Measurements from ENCODE around the gene TPX2. TPM values are rescaled to one million over a fixed set of nuclear protein-coding genes. Genes with fewer than 3 reads are reported as not detected.

The TPX2 gene
- total and polyA plus RNA-seq, 2 donors: 0.84 to 22.7 TPM

DNA sequence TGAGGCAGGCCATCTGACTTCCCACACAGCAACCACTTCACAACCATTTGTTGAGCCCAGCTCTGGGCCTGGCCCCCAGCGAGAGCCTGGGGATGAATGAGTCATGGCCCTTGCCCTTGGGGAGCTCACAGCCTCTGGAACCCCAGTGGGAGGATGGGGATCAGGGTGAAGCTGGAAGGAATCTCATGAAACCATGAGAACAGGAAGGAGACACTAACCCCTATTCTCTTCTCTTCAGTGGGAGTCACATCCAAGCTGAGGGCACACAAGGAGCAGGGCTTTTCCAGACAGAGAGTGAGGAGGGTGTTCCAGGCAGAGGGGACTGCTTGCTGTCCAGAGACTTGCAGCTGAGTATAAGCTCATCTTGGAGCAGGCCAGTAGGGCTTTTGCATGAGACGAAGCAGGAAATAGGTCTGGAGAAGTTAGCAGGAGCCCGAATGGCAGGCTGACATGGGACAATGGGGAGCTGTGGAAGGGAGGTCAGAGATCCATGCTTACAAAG, 98.9 kb downstream of the TPX2 start:
- Histone ChIP-seq H3K27ac (ENCODE audit: low read depth) (no peak overlapping the region), H3K4me3 (ENCODE audit: low read depth, low read length) (no peak overlapping the region), H3K36me3 (ENCODE audit: insufficient read depth) (no peaks in the 10 kb centered on the region), H3K4me1 (ENCODE audit: insufficient read depth) (no peaks in the 10 kb centered on the region)
- WGBS: 43% methylated on average over 3 of the region's 3 CpGs
- no peak for DNase-seq (ENCODE audit: extremely low spot score)

DNA sequence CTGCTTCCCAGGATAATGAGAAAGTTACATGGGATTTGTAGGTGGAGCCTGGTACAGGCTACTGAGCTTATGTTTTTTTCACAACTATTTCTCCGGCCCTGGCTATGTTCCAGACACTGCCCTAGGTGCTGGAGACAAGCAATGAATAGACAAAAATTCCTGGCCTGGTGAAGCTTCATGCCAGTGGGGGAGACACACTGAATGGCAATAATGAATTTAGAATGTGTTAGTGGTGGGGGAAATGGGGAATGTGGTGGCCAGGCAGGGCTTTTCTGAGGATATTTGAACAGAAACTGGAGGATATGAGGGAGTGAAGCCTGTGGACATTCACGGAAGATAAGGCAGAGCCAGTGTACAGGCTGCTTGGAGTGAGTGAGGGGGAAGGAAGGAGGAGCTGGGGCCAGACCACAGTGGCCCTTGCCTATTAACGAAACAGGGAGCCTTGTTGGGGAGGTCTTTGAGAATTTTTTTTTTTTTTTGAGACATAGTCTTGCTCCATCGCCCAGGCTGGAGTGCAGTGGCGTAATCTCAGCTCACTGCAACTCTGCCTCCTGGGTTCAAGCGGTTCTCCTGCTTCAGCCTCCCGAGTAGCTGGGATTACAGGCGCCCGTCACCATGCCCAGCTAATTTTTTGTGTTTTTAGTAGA, 99.7 kb downstream of the TPX2 start:
- WGBS: 84% methylated on average over 9 of the region's 9 CpGs
- H3K4me1 ChIP-seq (ENCODE audit: insufficient read depth): no peaks in the 10 kb centered on the region
- no peak overlapping the region for H3K27ac ChIP-seq (ENCODE audit: low read depth)

DNA sequence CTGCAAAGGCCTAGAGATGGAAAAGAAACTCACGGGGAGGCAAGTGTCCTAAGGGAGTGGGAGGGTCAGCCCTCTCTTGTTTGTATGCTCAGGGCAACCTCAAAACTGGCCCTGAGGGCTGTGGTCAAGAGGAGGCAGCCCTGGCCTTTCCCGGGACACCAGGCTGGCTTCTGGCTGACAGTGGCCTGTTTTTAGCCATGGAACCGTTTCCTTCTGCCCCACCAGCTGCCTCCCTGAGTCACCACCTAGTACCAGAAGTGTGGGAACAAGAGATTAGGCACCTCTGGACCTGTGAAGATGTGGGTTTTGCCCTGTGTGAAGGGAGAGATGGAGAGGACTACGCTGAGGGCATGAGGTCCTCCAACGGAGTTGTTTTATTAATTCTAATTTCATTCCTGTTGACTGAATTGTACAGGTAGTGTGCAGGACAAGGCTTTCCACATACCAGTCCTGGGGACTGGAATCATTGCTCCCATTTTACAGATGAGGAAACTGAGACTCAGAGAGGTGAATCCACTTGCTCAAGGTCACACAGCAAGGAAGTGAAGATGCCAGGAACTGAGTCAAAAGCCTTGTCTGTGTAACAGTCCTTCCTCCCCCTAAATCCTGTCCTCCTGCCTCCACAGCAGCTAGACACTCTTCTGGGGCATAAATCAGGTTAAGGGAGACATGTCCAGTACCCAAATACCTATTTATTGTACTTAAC, 100.8 kb downstream of the TPX2 start:
- H3K4me1 ChIP-seq (ENCODE audit: insufficient read depth): no peaks in the 10 kb centered on the region
- DNase-seq (ENCODE audit: extremely low spot score): no peak
- WGBS: 77% methylated on average over 5 of the region's 5 CpGs

More for the DNA sequence above, 99.7 kb downstream of the TPX2 start:
- no peaks in the 10 kb centered on the region for H3K36me3 ChIP-seq (ENCODE audit: insufficient read depth)
- DNase-seq (ENCODE audit: extremely low spot score): no peak
- H3K4me3 ChIP-seq (ENCODE audit: low read depth, low read length): no peak overlapping the region

DNA sequence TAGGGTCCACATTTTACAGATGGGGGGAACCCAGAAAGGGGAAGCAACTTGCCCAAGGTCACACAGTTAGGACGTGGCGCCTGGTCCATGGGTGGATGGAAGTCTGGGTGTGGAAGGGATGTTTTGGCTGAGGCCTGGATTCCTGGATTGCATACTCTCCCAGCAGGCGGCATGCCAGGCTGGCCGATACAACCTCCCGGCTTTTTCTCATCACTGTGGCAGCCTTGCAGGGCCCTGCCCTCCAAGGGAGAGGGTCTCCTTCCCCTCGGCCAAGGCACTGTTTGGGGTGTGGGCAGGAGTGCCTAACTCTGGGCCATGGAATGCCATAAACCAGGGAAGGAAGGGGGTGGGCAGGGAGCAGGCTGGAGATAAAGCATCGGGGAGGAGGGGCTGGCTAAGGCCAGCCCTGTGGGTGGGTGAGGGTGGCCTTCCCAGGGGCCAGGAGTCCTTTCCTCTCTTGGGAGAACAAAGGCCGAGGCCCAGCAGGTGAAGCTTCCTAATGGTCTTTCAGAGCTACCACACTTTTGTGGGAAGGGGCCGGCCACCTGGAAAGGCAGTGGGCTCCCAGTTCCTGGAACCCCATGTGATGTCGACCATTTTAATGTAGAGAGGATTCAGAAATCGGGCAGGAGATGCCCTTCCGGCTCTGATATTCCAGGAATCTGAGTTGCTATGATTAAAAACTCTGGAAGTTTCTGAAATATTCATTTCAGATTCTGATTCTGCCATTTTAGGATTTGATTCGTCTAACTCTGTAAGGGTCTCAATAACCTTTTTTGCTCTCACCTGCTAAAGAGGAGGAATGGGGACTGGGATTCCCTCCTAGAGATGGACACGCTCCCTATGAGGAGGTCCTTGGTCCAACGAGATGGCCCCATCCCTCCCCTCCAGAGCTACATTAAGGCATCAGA, 102.1 kb downstream of the TPX2 start:
- H3K4me1 ChIP-seq (ENCODE audit: insufficient read depth): no peaks in the 10 kb centered on the region

More for the DNA sequence above, 100.8 kb downstream of the TPX2 start:
- Histone ChIP-seq H3K4me3 (ENCODE audit: low read depth, low read length) (no peak overlapping the region), H3K27ac (ENCODE audit: low read depth) (no peak overlapping the region), H3K36me3 (ENCODE audit: insufficient read depth) (no peaks in the 10 kb centered on the region)

DNA sequence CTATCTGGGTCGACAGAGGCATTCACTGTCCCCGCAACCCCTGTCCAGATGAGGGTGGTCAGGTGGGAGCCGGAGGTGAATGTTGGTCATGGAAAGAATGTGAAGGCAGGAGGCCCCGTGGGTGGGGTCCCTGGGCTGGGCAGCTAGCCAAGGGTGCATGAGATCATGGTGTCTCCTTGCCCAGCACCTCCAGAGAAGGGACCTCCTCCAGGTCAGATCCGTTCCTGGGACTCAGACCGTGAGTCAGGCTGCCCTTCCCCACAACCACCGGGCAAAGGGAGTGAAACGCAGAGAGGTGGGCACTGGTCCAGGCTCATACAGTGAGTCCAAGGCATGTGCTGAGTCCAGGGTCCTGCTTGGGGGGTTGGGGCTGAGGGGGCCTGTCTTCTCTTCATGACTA, 102.8 kb downstream of the TPX2 start:
- Histone ChIP-seq H3K36me3 (ENCODE audit: insufficient read depth) (no peaks in the 10 kb centered on the region), H3K4me3 (ENCODE audit: low read depth, low read length) (no peak overlapping the region), H3K4me1 (ENCODE audit: insufficient read depth) (no peaks in the 10 kb centered on the region), H3K27ac (ENCODE audit: low read depth) (no peak overlapping the region)
- 43% methylated on average over 8 of the region's 8 CpGs for WGBS
- DNase-seq (ENCODE audit: extremely low spot score): no peak

More for the DNA sequence above, 102.1 kb downstream of the TPX2 start:
- 69% methylated on average over 15 of the region's 15 CpGs for whole genome bisulfite sequencing
- no peaks in the 10 kb centered on the region for H3K36me3 ChIP-seq (ENCODE audit: insufficient read depth)
- DNase-seq (ENCODE audit: extremely low spot score): no peak
- no peak overlapping the region for H3K27ac ChIP-seq (ENCODE audit: low read depth)
- no peak overlapping the region for H3K4me3 ChIP-seq (ENCODE audit: low read depth, low read length)

DNA sequence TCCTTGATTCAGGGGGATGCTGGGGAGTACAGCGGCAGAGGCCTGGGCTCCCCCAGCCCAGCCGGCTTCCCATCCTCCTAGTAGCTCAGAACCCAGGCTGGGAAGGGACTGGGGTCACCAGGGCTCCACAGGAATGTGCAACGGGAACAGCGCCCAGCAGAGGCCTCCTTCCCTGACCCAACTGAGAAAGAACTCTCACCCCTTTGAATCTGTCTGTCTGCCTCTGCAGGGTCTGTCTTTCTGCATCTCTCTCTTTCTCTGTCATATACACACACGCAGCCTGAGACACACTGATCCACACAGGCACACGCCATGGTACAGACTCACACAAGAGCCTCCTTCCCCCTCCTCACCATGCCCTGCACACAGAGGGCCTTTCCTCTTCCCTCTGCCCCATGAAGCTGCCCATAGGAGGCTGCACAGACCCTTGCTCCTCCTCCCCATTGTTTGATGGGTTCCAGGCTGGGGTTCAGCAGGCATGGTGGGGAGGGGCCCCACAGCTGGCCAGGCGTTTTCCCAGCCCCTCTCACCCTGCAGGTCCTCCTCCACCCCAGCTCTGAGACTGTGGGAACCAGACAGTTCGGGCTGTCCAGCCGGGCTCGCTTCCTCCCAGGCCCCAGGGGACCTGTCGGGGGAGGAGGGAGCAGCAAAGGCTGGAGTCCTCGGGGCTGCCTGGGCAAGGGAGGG, 103.5 kb downstream of the TPX2 start:
- Histone ChIP-seq H3K36me3 (ENCODE audit: insufficient read depth) (no peaks in the 10 kb centered on the region), H3K27ac (ENCODE audit: low read depth) (no peak overlapping the region), H3K4me1 (ENCODE audit: insufficient read depth) (no peaks in the 10 kb centered on the region), H3K4me3 (ENCODE audit: low read depth, low read length) (no peak overlapping the region)
- WGBS: 45% methylated on average over 12 of the region's 12 CpGs
- no peak for DNase-seq (ENCODE audit: extremely low spot score)

DNA sequence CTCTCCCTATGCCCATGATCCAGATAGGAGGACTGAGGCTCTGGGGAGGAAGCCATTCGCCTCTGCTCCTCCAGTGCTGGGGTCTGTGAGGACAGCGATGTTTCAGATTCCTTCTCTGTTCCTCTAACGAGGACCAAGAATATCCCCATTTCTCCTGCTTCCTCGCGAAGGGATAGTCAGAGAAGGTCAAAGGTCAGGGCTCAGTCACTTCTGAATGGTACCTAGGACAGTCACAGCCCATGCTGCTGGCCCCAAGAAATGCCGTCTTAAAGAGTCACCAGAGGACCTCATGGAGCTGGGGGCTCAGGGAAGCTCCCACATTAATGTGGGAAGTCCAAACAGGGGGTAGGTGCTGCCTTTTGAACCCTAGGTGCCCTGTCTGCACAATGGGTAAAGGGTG, 104.2 kb downstream of the TPX2 start:
- Histone ChIP-seq H3K27ac (ENCODE audit: low read depth) (no peak overlapping the region), H3K36me3 (ENCODE audit: insufficient read depth) (no peaks in the 10 kb centered on the region), H3K4me1 (ENCODE audit: insufficient read depth) (no peaks in the 10 kb centered on the region), H3K4me3 (ENCODE audit: low read depth, low read length) (no peak overlapping the region)
- 78% methylated on average over 6 of the region's 6 CpGs for WGBS
- DNase-seq (ENCODE audit: extremely low spot score): no peak

DNA sequence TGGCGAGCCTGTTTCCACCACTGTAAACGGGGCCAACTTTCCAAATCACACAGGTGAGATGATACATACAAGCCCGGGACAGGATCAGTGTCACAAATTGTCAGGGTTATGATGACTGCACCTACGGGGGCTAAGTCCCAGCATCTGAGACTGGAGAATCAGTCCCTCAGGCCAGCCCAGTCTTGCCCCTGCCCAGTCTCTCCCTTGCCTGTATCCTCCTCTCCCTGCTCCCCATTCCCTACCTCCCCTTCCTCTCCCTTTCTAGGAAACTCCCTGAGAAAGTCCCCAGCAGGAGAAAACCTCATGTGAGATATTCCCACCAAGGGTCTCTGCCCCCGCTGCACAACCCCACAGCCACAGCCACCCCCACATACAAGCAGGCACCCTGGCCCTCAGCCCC, 104.8 kb downstream of the TPX2 start:
- WGBS: 83% methylated on average over 5 of the region's 5 CpGs
- no peaks in the 10 kb centered on the region for H3K36me3 ChIP-seq (ENCODE audit: insufficient read depth)
- no peak overlapping the region for H3K27ac ChIP-seq (ENCODE audit: low read depth)
- no peak overlapping the region for H3K4me3 ChIP-seq (ENCODE audit: low read depth, low read length)
- DNase-seq (ENCODE audit: extremely low spot score): no peak
- no peaks in the 10 kb centered on the region for H3K4me1 ChIP-seq (ENCODE audit: insufficient read depth)

DNA sequence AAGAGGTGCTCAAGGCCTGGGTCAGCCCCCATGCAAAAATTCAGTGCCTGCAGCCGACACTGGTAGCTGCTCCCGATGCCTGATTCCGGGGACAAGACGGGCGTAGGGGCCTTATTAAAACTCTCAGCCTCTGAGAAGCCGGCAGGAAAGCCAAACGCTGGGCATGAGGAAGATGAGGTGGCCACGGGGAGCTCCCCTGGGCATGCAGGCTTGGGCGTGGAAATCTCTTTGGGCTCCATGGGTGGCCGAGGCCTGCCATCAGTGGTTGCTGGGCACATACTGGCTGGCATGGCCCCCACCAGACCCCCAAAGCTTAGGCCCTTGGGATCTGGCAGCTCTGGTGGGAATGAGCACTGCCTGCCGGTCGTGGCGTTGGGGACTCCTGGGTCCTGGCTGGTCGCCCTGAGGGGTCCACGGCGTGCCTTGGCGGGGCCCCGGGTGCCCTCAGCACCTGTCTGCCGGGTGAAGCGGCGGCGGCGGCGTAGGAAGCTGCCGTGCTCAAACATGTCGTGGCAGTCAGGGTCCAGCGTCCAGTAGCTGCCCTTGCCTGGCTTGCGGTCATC, 105.7 kb downstream of the TPX2 start:
- Histone ChIP-seq H3K36me3 (ENCODE audit: insufficient read depth) (no peaks in the 10 kb centered on the region), H3K4me1 (ENCODE audit: insufficient read depth) (no peaks in the 10 kb centered on the region), H3K4me3 (ENCODE audit: low read depth, low read length) (peak overlapping the region; percentile 2), H3K27ac (ENCODE audit: low read depth) (no peak overlapping the region)
- no peak for DNase-seq (ENCODE audit: extremely low spot score)
- WGBS: 85% methylated on average over 28 of the region's 28 CpGs

DNA sequence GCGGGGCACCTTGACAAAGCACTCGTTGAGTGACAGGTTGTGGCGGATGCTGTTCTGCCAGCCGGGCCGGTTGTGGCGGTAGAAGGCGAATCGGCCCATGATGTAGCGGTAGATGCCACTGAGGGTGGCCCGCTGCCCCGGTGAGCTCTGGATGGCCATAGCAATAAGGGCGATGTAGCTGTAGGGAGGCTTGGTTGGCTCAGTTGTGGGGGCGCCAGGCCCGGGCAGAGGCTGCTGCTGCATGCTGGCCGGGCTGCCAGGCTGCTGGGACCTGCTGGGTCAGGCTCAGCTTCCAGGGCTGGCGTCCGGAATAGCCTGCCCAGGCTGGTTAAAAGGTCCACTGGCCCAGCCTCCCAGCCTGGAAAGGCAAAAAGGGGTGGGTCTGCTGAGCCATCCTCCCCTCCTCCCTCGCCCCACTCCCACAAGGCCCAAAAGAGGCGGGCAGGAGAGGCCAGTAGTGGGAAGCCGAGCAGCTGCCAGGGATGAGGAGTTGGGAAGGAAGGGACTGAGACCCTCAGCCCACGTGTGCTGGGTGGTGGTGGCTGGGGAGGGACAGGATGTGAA, 106.3 kb downstream of the TPX2 start, which contains the start of gene FOXS1:
FOXS1 (minus strand) TSS at position 305 of the 564 bp plus-strand sequence; CDS start at position 243, 62 bp downstream.
- Histone ChIP-seq H3K4me1 (ENCODE audit: insufficient read depth) (no peaks in the 10 kb centered on the region), H3K27ac (ENCODE audit: low read depth) (no peak within 1 kb of the TSS), H3K4me3 (ENCODE audit: low read depth, low read length) (peak within 1 kb of the TSS; percentile 2), H3K36me3 (ENCODE audit: insufficient read depth) (no peaks in the 10 kb centered on the region)
- WGBS: 57% methylated on average over 21 of the region's 21 CpGs
- DNase-seq (ENCODE audit: extremely low spot score): no peak

DNA sequence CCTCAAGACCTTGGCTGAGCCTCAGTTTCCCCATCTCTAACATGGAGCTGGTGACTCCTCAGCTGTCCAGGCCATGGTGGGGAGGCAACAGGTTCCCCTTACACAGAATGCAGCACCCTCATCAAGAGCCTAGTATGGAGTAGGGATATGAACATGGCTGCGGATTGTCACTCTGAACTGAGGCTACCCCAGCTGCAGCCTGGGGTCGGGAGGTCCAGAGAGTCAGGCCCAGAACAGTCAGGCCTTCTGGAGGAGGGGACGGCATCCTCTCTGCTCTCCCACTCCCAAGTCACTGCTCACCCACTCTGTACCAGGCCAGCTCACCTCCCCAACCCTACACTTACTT, 107.7 kb downstream of the TPX2 start:
- H3K36me3 ChIP-seq (ENCODE audit: insufficient read depth): no peaks in the 10 kb centered on the region
- no peaks in the 10 kb centered on the region for H3K4me1 ChIP-seq (ENCODE audit: insufficient read depth)
- DNase-seq (ENCODE audit: extremely low spot score): no peak
- WGBS: 73% methylated on average over 3 of the region's 3 CpGs
- no peak overlapping the region for H3K4me3 ChIP-seq (ENCODE audit: low read depth, low read length)
- H3K27ac ChIP-seq (ENCODE audit: low read depth): no peak overlapping the region

DNA sequence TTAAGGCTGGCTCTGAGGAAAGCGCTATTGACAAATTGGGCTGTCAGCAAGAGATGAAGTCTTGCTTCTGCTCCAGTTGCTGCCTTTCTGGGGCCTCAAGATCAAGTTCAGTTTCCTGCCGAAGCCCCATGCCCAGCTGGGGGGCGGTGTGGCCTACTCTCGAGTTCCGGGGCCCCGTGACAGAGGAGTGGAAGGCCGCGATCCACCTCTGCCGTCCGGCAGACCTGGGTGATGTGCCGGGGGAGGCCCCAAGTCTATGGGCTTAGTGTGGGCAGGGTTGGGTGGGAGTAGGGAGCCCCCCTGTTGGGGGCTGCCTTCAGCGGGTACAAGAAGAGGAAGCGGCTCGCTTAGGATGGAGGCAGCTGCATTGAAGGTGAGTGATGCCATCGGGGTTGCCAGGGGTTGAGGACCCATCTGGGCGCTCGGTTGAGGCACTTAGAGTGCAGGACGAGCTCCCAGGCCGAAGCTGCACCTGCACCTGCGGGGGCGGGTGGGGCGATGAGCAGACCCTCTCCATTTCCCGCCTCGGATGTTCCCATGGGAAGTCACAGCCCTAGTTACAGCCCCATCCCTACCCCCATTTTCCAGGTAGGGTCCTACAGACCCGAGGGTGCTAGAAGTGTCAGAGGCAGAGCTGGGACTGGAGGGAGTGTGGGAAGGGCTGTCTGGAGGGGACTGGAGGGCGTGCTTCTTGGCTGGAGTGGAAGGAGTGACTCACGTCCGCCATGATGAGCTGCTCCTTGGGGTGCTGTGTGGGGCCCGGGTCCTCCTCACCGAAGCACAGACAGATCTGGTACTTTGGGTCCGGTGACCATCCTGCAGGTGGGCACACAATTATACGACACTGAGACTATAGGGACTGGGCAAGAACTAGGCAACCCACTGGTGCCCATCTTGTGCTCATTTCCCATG, 109.3 kb downstream of the TPX2 start:
- Histone ChIP-seq H3K4me1 (ENCODE audit: insufficient read depth) (no peaks in the 10 kb centered on the region), H3K4me3 (ENCODE audit: low read depth, low read length) (no peak overlapping the region), H3K27ac (ENCODE audit: low read depth) (no peak overlapping the region), H3K36me3 (ENCODE audit: insufficient read depth) (no peaks in the 10 kb centered on the region)
- DNase-seq (ENCODE audit: extremely low spot score): no peak
- WGBS: 89% methylated on average over 32 of the region's 32 CpGs
